ENCODE data around the gene GAN.

Gene GAN

GRCh38 chr16:81435103-81435502 is 120.3 kb downstream of the GAN start:
- no peak for DNase-seq

- no peak for DNase-seq
Observed at GRCh38 chr16:81435567-81435966, 120.8 kb downstream of the GAN start.

GRCh38 chr16:81436386-81436785 is 121.6 kb downstream of the GAN start:
- no peak for DNase-seq

DNA sequence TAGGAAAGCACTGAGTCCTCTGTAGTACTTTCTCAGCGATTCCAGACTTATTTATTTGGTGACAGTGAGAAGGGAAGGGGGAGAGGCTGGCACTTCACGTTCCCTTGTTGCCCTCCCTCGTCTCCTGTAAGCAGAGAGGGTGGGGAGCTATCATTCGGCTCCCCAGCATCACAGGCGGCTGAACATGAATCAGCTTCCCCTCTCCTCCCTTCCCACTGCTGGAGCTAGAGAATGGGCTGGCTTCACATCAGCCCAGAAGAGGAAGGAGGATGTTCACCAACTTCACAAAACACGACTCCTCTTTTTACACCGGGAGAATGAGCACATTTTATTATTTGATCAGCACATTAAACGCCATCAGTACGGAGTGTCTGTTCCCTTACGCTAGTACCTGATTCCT is 123.1 kb downstream of the GAN start:
- no peak for DNase-seq
